NCI-H146 treated with DMSO at 0.1 percent for 48 hours (cell line): ENCODE results near the gene OAF.
"Not testable (repeated sequence)": the region's sequence is repeated elsewhere in the genome, so short reads cannot be mapped to it uniquely, and the experiment has no call there.

Experiments used
- DNase-seq: peaks from one replicate; lab custom pipeline; 2025; ENCODE audit not compliant: unreplicated experiment; lab: John Stamatoyannopoulos, UW

The OAF gene

GRCh38 chr11:120261931-120262330 is 51.1 kb downstream of the OAF start:
- DNase-seq: no peak

GRCh38 chr11:120267319-120267718 is 56.5 kb downstream of the OAF start:
- no peak for DNase-seq

GRCh38 chr11:120268686-120269085 is 57.9 kb downstream of the OAF start:
- DNase-seq: no peak

- DNase-seq: no peak
Measured at GRCh38 chr11:120270386-120270785, 59.6 kb downstream of the OAF start.

- DNase-seq: no peak
Measured at GRCh38 chr11:120271672-120272071, 60.8 kb downstream of the OAF start.

- DNase-seq: no peak
Measured at GRCh38 chr11:120272303-120272702, 61.5 kb downstream of the OAF start.

- DNase-seq: no peak
Measured at GRCh38 chr11:120273432-120273831, 62.6 kb downstream of the OAF start.

- DNase-seq: not testable (repeated sequence)
Measured at GRCh38 chr11:120273956-120274355, 63.1 kb downstream of the OAF start.

GRCh38 chr11:120279502-120279901 is 68.7 kb downstream of the OAF start:
- no peak for DNase-seq
